NOMO-1 treated with DMSO at 0.1 percent for 48 hours (cell line): ENCODE results near the gene RFTN1.
A peak's percentile ranks its signal among the peaks of the same experiment; 100 is the strongest.

Source experiments
- DNase-seq: peaks from one replicate; lab custom pipeline; 2025; ENCODE audit not compliant: unreplicated experiment; lab: John Stamatoyannopoulos, UW

Gene RFTN1

GRCh38 chr3:16363636-16364035 lies 149.9 kb downstream of the RFTN1 start:
- DNase-seq: no peak

- no peak for DNase-seq
Measured at GRCh38 chr3:16362770-16363169, 150.7 kb downstream of the RFTN1 start.

- no peak for DNase-seq
Measured at GRCh38 chr3:16361087-16361486, 152.4 kb downstream of the RFTN1 start.

DNA sequence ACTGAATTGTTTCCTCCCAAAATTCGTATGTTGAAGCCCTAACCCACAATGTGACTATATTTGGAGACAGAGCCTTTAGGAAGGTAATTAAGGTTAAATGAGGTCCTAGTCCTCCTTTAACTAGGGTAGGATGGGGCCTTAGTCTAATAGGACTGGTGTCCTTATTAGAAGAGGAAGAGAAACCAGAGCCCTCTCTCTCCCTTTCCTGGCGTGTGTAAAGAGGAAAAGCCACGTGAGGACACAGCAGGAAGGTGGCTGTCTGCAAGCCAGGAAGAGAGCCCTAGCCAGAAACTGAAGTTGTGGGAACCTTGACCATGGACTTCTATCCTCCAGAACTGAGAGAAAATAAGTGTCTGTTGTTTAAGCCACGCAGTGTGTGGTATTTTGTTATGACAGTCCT lies 154.2 kb downstream of the RFTN1 start:
- DNase-seq: peak; percentile 11

DNA sequence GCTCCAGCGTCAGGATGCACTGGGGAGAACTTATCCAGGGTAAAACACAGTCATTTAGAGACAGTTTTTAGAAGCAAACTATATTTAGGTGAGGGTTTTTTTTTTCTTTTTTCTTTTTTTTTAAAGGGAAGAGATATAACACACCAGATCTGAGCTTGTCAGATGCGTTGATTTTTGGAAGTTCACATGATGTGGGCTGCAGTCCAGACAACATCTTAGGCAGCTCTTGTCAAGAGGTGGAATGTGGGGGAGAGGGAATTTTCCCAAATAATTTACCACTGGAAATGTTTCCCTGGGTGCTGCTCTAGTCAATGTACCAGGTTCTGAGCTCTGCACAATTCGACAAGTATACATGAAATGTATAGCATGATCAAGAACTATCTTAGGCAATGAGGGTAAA lies 155.2 kb downstream of the RFTN1 start:
- no peak for DNase-seq

GRCh38 chr3:16357186-16358121 lies 156.0 kb downstream of the RFTN1 start:
- DNase-seq: no peak

- DNase-seq: no peak
Measured at GRCh38 chr3:16355828-16356227, 157.7 kb downstream of the RFTN1 start.

DNA sequence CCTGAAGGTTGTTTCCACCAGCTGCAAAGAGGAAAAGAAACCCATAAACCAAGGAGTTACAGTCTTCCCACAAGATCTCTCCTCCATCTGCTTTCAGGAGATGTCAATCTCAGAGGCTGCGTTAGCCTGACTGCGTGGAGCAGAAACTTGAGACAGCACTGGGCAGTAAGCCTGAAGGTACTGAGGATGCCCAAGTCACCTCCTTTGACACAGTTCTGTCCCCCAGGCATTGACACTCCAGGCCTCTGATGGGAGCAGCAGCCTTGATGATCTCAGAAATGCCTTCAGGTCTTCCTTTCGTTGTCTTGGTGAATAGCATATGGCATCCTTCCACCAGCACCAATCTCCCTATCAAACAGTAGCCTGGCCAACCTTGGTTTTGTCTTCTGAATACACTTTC lies 159.2 kb downstream of the RFTN1 start:
- DNase-seq: no peak

DNA sequence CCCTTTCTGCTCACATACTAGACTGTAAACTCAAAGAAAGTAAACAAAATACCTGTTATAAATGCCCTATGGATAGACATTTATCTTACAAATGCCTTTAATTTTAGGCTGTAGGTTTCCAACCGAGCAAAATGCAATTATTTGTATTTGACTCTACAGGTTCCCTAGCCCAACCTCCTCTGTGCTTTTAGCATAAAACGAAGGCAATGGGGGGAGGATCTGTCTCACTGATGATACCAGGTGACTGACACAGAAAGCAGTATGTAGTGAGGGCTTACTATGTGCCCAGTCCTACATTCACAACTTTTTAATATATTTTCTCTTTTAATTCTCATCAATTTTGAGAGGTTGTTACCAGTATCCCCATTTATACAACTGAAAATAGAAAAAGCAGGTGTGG lies 161.1 kb downstream of the RFTN1 start:
- no peak for DNase-seq

GRCh38 chr3:16350597-16351318 lies 162.7 kb downstream of the RFTN1 start:
- no peak for DNase-seq

GRCh38 chr3:16349986-16350596 lies 163.4 kb downstream of the RFTN1 start:
- DNase-seq: peak; percentile 43

DNA sequence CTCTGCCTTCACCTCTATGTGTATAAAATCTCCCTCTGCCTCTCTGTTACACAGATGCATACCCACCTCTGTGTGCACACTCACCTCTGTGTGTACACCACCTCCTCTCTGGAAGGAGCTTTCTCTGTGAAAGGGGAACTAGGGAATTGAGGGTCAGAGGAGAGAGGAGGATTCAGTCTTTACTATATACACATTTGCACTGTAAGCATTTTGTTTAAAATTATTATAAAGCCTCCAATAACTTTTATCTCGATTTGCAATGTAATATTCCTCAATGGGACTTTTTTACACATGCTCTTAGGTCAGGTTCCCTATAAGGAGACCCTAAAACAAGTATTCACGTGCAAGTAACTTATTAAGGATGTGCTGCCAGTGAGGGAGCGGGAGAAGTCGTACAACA lies 166.0 kb downstream of the RFTN1 start:
- no peak for DNase-seq

- no peak for DNase-seq
Measured at GRCh38 chr3:16346413-16347081, 167.0 kb downstream of the RFTN1 start.

DNA sequence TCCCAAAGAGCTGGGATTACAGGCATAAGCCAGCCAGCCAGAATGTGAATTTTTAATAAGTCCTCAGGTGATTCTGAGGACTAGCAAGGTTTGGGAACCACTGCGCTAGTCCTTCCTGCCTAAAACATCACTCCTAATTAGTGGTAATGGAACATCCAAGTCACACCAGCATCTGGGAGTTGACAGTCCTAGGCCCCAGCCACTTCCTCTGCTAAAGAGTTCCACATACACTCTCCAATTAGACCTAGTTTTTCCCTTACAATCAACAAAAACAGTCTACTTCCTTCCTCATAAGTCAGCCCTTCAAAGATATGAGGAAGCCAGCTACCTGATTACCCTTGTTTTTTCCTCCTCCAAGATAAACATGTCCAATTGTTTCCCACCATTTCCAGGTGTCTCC lies 170.4 kb downstream of the RFTN1 start:
- no peak for DNase-seq

DNA sequence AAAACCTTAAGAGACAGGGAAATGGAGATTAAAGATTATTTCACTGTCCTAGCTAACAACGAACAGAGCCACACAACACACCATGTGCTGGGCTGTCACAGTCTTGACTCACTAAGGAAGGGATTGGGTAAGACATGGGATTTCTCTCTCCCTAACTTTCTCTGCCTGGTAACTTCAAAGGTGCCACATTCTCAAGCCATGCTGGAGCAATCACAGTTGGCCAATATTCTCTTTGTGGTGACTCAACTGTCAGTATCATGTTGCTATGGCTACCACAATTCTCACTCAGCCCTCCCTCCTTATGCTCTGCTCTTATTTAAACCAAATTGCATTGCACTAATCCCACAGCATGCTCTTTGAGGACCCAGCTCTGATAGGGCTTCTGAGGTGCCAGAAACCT lies 174.5 kb downstream of the RFTN1 start:
- DNase-seq: peak; percentile 70

DNA sequence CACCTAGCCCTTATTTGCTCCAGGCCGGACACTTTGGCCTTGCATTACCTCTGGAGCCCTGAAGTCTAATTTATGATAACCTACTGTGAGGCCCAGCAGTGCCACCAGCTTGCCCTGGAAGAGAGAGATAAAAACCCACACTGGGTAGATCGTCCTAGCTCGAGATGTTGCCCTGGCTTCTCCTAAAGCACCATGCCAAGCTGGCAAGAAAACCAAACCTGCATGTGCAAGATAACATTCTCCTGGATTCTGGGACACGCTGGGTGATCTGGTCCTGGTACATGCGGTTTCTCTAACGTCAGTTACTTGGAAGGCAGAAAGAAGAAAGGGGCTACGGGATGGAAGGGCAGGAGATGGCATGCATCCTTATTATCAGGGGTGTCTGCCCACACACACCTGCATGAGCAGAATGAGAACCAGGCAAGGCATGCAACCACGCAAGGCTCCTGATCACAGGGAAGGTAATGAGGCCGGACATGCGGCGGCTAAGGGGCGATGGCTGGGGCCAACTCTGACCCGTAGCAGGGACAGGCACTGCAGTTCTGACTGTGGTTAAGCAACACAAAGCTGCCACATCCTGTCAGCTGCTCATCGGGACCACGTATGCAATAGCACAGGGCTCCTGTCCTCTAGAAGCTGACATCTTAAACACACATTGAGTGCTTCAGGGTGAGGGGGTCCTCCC lies 175.5 kb downstream of the RFTN1 start:
- DNase-seq: peak; percentile 60

GRCh38 chr3:16336825-16337224 lies 176.7 kb downstream of the RFTN1 start:
- DNase-seq: no peak

DNA sequence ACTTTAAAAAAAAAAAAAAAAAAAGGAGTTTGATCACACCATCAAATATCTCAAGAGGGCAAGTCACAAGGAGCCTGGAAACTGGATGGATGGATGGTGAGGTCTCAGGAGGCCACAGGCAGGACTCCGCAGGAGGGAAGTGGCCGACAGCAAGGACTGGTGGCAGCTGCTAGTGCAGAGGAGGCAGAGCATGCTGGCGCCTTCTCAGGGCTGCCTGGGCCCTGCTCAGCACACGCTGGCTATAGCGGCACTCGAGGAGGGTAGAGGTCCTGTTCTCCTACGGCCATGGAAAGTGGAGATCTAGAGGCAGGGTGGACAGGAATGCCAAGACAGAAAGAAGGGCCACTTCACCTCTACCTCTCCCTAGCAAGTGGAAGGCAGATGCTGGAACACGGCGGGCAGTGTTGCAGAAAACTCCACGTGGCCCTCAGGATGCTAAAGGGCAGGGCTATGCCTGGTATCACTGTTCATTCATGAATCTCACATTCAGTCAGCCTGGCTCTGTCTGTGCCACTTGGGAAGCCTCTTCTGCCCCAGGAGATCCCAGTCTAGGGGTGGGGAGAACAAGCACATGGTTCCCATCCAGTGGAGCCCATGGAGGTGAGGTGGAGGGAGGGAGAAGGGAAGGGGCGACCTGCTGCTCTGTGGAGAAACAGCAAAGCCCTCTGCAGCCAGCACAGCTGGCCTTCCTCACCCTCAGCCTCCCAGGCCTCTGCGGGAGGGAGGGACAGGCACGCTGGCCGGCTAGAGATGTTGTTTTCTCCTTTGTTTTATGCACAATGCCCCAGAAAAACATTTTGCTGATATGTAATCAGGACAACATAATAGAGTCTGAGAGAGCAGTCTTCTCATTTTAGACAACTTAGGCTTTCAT lies 177.5 kb downstream of the RFTN1 start:
- no peak for DNase-seq

DNA sequence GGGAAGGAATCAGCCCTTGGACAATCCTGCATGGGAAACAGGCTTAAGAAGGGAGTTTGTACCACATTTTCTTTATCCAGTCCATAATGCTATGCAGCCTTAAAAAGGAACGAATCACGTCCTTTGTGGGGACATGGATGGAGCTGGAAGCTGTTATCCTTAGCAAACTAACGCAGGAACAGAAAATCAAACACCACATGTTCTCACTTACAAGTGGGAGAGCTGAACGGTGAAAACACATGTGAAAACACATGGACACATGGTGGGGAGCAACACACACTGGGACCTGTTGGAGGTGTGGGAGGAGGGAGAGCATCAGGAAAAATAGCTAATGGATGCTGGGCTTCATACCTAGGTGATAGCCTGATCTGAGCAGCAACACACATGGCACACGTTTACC lies 178.2 kb downstream of the RFTN1 start:
- no peak for DNase-seq

GRCh38 chr3:16334909-16335308 lies 178.6 kb downstream of the RFTN1 start:
- DNase-seq: no peak
